ENCODE measurements around the gene MIEN1. TPM values are rescaled to one million over a fixed set of nuclear protein-coding genes. Genes with fewer than 3 reads are reported as not detected.

The MIEN1 gene
- total RNA-seq, 6 donors from 2014 or later: 26.2 to 54.1 (median 43.2) TPM

DNA sequence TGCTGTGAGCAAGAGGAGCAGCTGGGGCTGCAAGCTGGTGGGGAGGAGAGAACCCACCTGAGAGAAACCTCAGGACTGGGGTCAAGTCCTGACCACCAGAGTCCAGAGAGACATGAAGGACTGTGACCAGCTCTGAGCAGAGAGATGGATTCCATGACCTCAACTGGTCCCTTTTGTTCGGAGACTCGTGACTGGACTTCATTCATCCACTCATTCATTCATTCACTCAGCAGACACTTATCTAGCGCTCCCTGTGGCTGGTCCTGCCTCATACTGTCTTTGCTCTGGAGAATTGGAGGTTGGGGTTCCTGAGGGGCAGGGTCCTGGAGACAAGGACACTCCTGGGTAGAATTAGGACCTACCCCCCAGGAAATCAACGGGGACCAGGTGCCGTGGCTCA lies 26.4 kb downstream of the MIEN1 start:
- Histone ChIP-seq H3K27ac (peak overlapping the region in 3 of 4 donors; percentile 37 to 83 (median 83)), H3K9me3 (no peaks in the 10 kb centered on the region), H3K4me3 (no peak overlapping the region), H3K27me3 (no peaks in the 10 kb centered on the region), H3K36me3 (peaks cover 10 to 21% (median 16%) of the 10 kb centered on the region in 4 donors), H3K4me1 (peaks cover 21 to 76% (median 57%) of the 10 kb centered on the region in 4 donors)
- 70 to 82% methylated on average over 2 to 5 of the region's 5 CpGs for WGBS, 2 donors
- TF ChIP-seq, protein P1, sequence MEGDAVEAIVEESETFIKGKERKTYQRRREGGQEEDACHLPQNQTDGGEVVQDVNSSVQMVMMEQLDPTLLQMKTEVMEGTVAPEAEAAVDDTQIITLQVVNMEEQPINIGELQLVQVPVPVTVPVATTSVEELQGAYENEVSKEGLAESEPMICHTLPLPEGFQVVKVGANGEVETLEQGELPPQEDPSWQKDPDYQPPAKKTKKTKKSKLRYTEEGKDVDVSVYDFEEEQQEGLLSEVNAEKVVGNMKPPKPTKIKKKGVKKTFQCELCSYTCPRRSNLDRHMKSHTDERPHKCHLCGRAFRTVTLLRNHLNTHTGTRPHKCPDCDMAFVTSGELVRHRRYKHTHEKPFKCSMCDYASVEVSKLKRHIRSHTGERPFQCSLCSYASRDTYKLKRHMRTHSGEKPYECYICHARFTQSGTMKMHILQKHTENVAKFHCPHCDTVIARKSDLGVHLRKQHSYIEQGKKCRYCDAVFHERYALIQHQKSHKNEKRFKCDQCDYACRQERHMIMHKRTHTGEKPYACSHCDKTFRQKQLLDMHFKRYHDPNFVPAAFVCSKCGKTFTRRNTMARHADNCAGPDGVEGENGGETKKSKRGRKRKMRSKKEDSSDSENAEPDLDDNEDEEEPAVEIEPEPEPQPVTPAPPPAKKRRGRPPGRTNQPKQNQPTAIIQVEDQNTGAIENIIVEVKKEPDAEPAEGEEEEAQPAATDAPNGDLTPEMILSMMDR (IDR thresholded peaks at IDR 0.05): no peak
- DNase-seq (no peak), ATAC-seq (ENCODE audit: low FRiP score in 2 of 2) (no peak)

DNA sequence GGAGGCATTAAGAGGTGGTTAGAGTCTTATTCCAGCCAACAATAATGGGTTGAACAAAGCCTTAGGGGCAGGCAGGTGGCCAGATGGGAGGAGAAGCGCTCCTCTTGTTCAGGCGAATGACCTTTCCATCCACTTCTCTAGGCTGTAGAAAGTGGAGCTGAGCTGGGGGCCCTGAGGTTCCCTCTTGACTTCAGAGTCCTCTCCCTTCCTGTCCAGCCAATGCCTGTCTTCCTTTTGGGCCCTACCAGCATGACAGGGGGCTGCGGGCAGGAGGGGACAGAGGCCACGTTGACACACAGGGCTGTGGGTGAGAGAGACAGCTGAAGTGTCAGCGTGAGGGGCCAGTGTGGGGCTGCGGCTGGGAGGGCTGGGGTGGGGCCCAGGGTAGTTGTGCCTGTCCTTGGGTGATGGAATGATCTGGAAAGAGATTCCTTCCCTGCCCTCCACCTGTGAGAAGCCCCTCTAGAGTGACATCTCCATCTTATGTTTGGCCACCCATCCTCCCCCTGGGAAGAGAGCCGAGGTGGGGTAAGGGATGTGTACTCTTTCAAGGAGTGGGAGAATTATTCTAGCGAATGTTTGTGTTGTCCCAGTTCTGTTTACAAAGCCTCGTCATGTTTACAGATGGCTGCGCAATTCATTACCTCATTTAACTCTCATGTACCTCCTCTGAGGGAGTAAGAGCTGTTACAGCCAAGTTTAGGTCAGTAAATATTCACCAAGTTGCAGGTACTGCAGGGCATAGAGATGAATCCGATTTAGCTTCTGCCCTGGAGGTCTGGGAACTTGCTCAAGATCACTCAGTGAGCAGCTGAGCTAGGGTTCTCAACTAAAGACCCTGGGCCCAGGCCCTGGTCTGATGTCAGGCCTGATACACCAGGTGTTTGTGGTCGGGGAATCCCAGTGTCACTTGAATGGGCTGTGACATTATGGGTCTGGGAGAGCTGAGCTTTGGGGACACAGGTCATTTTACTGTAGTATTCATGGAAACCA lies 27.1 kb downstream of the MIEN1 start:
- no peak for ATAC-seq (ENCODE audit: low FRiP score in 2 of 2)
- no peak overlapping the region for H3K4me3 ChIP-seq
- peak in 1 of 2 donors; percentile 52 for DNase-seq
- WGBS, 2 donors: 39 to 58% methylated on average over 7 to 12 of the region's 12 CpGs
- H3K27me3 ChIP-seq: no peaks in the 10 kb centered on the region
- H3K27ac ChIP-seq: peak overlapping the region in 3 of 4 donors; percentile 5 to 83 (median 49)
- H3K9me3 ChIP-seq: no peaks in the 10 kb centered on the region
- TF ChIP-seq POLR2A (IDR thresholded peaks at IDR 0.05) (no peak), POLR2AphosphoS5 (IDR thresholded peaks at IDR 0.05) (no peak), EP300 (IDR thresholded peaks at IDR 0.05) (no peak)
- TF ChIP-seq, protein P1 (IDR thresholded peaks at IDR 0.05): no peak
- peaks cover 21 to 76% (median 57%) of the 10 kb centered on the region in 4 donors for H3K4me1 ChIP-seq
- peaks cover 4 to 14% (median 9%) of the 10 kb centered on the region in 4 donors for H3K36me3 ChIP-seq

DNA sequence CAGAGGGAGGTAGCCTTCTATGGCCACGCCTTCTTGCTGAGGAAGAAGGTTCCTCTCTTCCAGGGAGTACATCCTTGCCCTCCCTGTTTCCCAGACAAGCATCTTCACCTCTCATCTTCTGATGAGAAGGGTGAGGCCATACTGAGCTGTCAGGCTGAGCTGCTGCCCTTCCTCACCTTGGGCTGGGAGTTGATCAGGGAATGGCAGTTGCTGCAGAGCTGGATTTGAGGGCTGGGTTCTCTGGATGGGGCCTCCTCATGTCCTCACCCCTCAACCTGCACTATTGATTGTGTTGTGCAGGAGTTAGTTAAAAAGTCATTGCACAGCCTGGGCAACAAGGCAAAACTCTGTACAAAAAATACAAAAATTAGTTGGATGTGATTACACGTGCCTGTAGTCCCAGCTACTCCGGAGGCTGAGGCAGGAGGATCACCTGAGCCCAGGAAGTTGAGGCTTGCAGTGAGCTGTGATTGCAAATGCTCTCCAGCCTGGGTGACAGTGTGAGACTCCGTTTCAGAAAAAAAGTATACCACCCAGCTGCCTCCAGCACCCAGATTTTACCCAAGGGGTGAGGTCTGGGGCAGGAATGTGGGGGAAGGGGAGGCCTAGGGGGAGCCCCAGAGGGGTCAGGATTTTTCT lies 28.4 kb downstream of the MIEN1 start:
- ATAC-seq (ENCODE audit: low FRiP score in 2 of 2) (no peak), DNase-seq (no peak)
- TF ChIP-seq, protein P1 (IDR thresholded peaks at IDR 0.05): no peak
- TF ChIP-seq POLR2A (IDR thresholded peaks at IDR 0.05) (no peak), POLR2AphosphoS5 (IDR thresholded peaks at IDR 0.05) (no peak), EP300 (IDR thresholded peaks at IDR 0.05) (no peak)
- Histone ChIP-seq H3K27ac (peak overlapping the region in 2 of 4 donors; percentile 29 to 89), H3K4me3 (peak overlapping the region in 2 of 4 donors; percentile 91 to 94), H3K27me3 (no peaks in the 10 kb centered on the region), H3K4me1 (peaks cover 19 to 66% (median 49%) of the 10 kb centered on the region in 4 donors), H3K9me3 (no peaks in the 10 kb centered on the region), H3K36me3 (peaks cover 0 to 2% (median 0%) of the 10 kb centered on the region in 4 donors)
- WGBS, 2 donors: 74 to 80% methylated on average over 3 to 4 of the region's 4 CpGs

DNA sequence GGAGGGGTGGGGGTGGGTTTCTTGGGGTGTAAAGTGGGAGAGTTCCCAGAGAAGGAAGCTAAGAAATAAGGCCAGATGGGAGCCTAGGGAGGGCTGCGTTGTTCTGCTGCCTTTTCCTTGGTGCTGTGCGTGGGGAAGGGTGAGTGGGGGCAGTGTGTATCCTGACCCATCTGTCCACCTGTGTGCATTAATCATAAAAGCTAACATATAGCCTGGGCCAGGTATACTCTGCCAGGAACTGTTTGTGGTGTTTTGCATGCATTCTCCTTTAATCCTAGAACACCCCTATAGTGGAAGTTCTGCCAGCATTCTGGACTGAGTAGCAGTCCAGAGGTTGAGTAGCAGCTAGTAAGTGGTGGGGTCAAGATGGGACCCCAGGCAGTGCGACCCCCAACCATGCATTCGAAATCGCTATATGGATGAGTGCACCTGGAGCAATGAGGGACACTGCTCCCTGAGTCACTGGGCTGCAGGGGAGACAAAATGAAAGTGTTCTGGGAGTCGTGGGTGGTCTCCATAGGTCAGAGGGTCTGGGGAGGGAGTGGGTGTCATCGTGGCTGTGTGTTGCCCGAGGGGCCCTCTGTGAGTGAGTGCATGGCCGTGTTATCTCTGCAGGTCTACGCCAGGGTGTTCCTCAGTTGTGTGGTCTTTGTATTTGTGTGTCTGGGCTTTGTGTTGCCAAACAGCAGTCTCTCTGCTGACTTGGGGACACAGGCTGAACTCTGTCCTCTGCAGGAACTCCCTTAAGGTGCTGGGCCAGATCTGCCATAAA lies 29.1 kb downstream of the MIEN1 start:
- Histone ChIP-seq H3K36me3 (no peaks in the 10 kb centered on the region), H3K4me1 (peaks cover 13 to 59% (median 42%) of the 10 kb centered on the region in 4 donors), H3K9me3 (no peaks in the 10 kb centered on the region), H3K27ac (peak overlapping the region in 2 of 4 donors; percentile 86 to 89), H3K4me3 (peak overlapping the region; percentile 65 to 94 (median 88)), H3K27me3 (no peaks in the 10 kb centered on the region)
- 54 to 61% methylated on average over 7 to 10 of the region's 10 CpGs for WGBS, 2 donors
- TF ChIP-seq POLR2AphosphoS5 (IDR thresholded peaks at IDR 0.05): no peak
- TF ChIP-seq EP300 (IDR thresholded peaks at IDR 0.05): no peak
- TF ChIP-seq, protein P1 (IDR thresholded peaks at IDR 0.05): no peak
- no peak for TF ChIP-seq POLR2A (IDR thresholded peaks at IDR 0.05)
- ATAC-seq (ENCODE audit: low FRiP score in 2 of 2): no peak
- DNase-seq: no peak

Measured in upper lobe of left lung (tissue), 6 donors.